Osteoblast (primary cell): Measurements from ENCODE around the gene MDFI. TPM values are rescaled to one million over a fixed set of nuclear protein-coding genes. Genes with fewer than 3 reads are reported as not detected.
A peak's percentile ranks its signal among the peaks of the same experiment; 100 is the strongest.

ENCODE experiments used
- DNase-seq: peaks from one replicate; pipeline ENCODE4 v3.0.0; 2011; ENCODE audit warnings: low spot score, mixed read lengths; ENCODE audit not compliant: insufficient read length; ENCODE audit errors: missing footprints
- H2AFZ ChIP-seq: 2 replicates; pipeline ENCODE4 v1.6.0; 2011; ENCODE audit warnings: mild to moderate bottlenecking, low read length
- H3K27ac ChIP-seq: 2 replicates; pipeline ENCODE4 v1.5.1; 2011; ENCODE audit warnings: mild to moderate bottlenecking, low read depth, low read length, moderate library complexity
- H3K27me3 ChIP-seq: 2 replicates; pipeline ENCODE4 v1.6.0; 2012; ENCODE audit warnings: mild to moderate bottlenecking, control low read depth, inconsistent platforms, low read length, moderate library complexity; ENCODE audit not compliant: insufficient read depth
- H3K36me3 ChIP-seq: 2 replicates; pipeline ENCODE4 v1.5.1; 2011; ENCODE audit warnings: mild to moderate bottlenecking, low read length, control low read depth, moderate library complexity; ENCODE audit not compliant: insufficient read depth
- H3K4me1 ChIP-seq: 2 replicates; pipeline ENCODE4 v1.5.1; 2011; ENCODE audit warnings: mild to moderate bottlenecking, low read length, control low read depth, moderate library complexity; ENCODE audit not compliant: insufficient read depth
- H3K4me2 ChIP-seq: 2 replicates; pipeline ENCODE4 v1.6.0; 2011; ENCODE audit warnings: mild to moderate bottlenecking, low read length; ENCODE audit not compliant: insufficient read depth
- H3K4me3 ChIP-seq: fragments of 200-600 bp; sonication (generic); 3 replicates; pipeline ENCODE4 v1.5.1; 2012; ENCODE audit warnings: mild to moderate bottlenecking, low read length, inconsistent platforms; ENCODE audit not compliant: insufficient read depth
- H3K79me2 ChIP-seq: 2 replicates; pipeline ENCODE4 v1.6.0; 2012; ENCODE audit warnings: mild to moderate bottlenecking, low read length, control low read depth, inconsistent platforms; ENCODE audit not compliant: insufficient read depth
- H3K9me3 ChIP-seq: 2 replicates; pipeline ENCODE4 v1.5.1; 2011; ENCODE audit warnings: low read depth, low read length, control low read depth
- H4K20me1 ChIP-seq: 2 replicates; pipeline ENCODE4 v1.6.0; 2012; ENCODE audit warnings: mild to moderate bottlenecking, low read length, control low read depth; ENCODE audit not compliant: insufficient read depth
- total RNA-seq: library from RNA; depleted of rRNA; stranded (reverse); fragments of >200 nt; gene quantifications from 2 replicates; pipeline ENCODE4 v1.2.3, GENCODE V29; 2012
- TF ChIP-seq, protein P1 (sequence below): IDR thresholded peaks from 2 replicates; pipeline ENCODE4 v1.5.1; 2011; ENCODE audit warnings: mild to moderate bottlenecking, low read depth, low read length, moderate library complexity; ENCODE audit errors: extremely low read depth

The MDFI gene
- total RNA-seq, 1 donor, result 0.72 TPM

- Histone ChIP-seq H3K4me3 (no peak overlapping the region), H3K27me3 (no peaks in the 10 kb centered on the region), H4K20me1 (peaks cover 19% of the 10 kb centered on the region), H3K4me1 (peaks cover 11% of the 10 kb centered on the region), H3K79me2 (no peaks in the 10 kb centered on the region), H3K27ac (no peak overlapping the region), H2AFZ (no peak overlapping the region), H3K9me3 (no peaks in the 10 kb centered on the region), H3K4me2 (no peak overlapping the region), H3K36me3 (peaks cover 2% of the 10 kb centered on the region)
- peak; percentile 53 for DNase-seq
- TF ChIP-seq, protein P1, sequence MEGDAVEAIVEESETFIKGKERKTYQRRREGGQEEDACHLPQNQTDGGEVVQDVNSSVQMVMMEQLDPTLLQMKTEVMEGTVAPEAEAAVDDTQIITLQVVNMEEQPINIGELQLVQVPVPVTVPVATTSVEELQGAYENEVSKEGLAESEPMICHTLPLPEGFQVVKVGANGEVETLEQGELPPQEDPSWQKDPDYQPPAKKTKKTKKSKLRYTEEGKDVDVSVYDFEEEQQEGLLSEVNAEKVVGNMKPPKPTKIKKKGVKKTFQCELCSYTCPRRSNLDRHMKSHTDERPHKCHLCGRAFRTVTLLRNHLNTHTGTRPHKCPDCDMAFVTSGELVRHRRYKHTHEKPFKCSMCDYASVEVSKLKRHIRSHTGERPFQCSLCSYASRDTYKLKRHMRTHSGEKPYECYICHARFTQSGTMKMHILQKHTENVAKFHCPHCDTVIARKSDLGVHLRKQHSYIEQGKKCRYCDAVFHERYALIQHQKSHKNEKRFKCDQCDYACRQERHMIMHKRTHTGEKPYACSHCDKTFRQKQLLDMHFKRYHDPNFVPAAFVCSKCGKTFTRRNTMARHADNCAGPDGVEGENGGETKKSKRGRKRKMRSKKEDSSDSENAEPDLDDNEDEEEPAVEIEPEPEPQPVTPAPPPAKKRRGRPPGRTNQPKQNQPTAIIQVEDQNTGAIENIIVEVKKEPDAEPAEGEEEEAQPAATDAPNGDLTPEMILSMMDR, result no peak
Measured at GRCh38 chr6:41690541-41691330, 52.5 kb downstream of the MDFI start.

GRCh38 chr6:41691426-41692079 lies 53.3 kb downstream of the MDFI start:
- peak; percentile 36 for DNase-seq
- peaks cover 11% of the 10 kb centered on the region for H3K4me1 ChIP-seq
- H3K79me2 ChIP-seq, result no peaks in the 10 kb centered on the region
- no peak overlapping the region for H3K27ac ChIP-seq
- H2AFZ ChIP-seq, result no peak overlapping the region
- no peaks in the 10 kb centered on the region for H3K9me3 ChIP-seq
- no peaks in the 10 kb centered on the region for H3K36me3 ChIP-seq
- H3K4me2 ChIP-seq, result no peak overlapping the region
- TF ChIP-seq, protein P1, result no peak
- no peak overlapping the region for H3K4me3 ChIP-seq
- peaks cover 19% of the 10 kb centered on the region for H4K20me1 ChIP-seq
- no peaks in the 10 kb centered on the region for H3K27me3 ChIP-seq

GRCh38 chr6:41692080-41692675 lies 53.9 kb downstream of the MDFI start:
- Histone ChIP-seq H3K4me3 (no peak overlapping the region), H2AFZ (no peak overlapping the region), H3K9me3 (no peaks in the 10 kb centered on the region), H3K79me2 (no peaks in the 10 kb centered on the region), H3K27me3 (no peaks in the 10 kb centered on the region), H3K4me2 (no peak overlapping the region), H3K36me3 (no peaks in the 10 kb centered on the region), H3K27ac (no peak overlapping the region), H4K20me1 (peaks cover 19% of the 10 kb centered on the region), H3K4me1 (peaks cover 11% of the 10 kb centered on the region)
- peak; percentile 54 for DNase-seq
- TF ChIP-seq, protein P1, result no peak

DNA sequence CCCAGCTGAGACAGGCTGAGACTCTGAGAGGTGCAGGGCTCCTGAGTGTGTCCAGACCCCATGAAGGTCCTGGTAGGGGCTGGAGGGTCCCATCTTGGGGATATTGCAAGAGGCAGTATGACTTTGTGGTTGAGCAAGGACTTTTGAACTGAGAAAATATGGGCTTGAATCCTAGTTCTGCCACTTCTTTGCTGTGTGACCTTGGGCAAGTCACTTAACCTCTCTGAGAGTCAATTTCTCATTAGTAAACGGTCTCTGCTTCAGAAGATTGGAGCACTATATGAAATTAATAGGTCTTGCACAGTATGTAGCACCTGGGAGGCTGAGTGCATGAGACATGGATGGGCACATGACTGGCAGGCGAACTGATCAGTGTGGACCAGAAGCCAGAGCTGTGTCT lies 54.5 kb downstream of the MDFI start:
- peak; percentile 58 for DNase-seq
- H3K27me3 ChIP-seq, result no peaks in the 10 kb centered on the region
- H4K20me1 ChIP-seq, result peaks cover 19% of the 10 kb centered on the region
- no peaks in the 10 kb centered on the region for H3K79me2 ChIP-seq
- H3K4me2 ChIP-seq, result no peak overlapping the region
- H3K4me3 ChIP-seq, result no peak overlapping the region
- no peak overlapping the region for H3K27ac ChIP-seq
- H3K36me3 ChIP-seq, result no peaks in the 10 kb centered on the region
- H2AFZ ChIP-seq, result no peak overlapping the region
- H3K9me3 ChIP-seq, result no peaks in the 10 kb centered on the region
- TF ChIP-seq, protein P1, result no peak
- H3K4me1 ChIP-seq, result peaks cover 16% of the 10 kb centered on the region
